SK-N-MC (cell line): ENCODE results near the gene WARS2.

Experiments used
- EZH2 ChIP-seq: fragments of 200-600 bp; sonication (generic); IDR thresholded peaks from one replicate; pipeline ENCODE4 v1.6.1; 2017; ENCODE audit warnings: antibody characterized with exemption
- FOXP2 ChIP-seq: optimal IDR thresholded peaks from 2 replicates; pipeline ENCODE3; 2011; ENCODE audit warnings: mild to moderate bottlenecking, moderate library complexity; ENCODE audit not compliant: insufficient read depth; ENCODE audit errors: extremely low read length, control extremely low read depth
- POLR2AphosphoS5 ChIP-seq: IDR thresholded peaks from 2 replicates; pipeline ENCODE4 v1.6.1; 2012; ENCODE audit warnings: mild to moderate bottlenecking, low read depth, low read length, borderline replicate concordance

DNA sequence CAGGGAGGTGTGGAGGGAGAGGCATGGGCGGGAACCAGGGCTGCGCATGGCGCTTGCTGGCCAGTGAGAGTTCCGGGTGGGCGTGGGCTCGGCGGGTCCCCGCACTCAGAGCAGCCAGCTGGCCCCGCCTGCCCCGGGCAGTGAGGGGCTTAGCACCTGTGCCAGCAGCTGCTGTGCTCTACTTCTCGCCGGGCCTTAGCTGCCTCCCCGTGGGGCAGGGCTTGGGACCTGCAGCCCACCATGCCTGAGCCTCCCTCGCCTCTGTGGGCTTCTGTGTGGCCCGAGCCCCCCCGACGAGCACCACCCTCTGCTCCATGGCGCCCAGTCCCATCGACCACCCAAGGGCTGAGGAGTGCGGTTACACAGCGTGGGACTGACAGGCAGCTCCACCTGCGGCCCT, 38.6 kb upstream of the WARS2 start:
- no peak for TF ChIP-seq EZH2
- no peak for TF ChIP-seq POLR2AphosphoS5
- TF ChIP-seq FOXP2, result no peak
